Fibroblast of lung (primary cell): Measurements from ENCODE around the gene B4GAT1. TPM values are rescaled to one million over a fixed set of nuclear protein-coding genes. Genes with fewer than 3 reads are reported as not detected.
A peak's percentile ranks its signal among the peaks of the same experiment; 100 is the strongest.

Source experiments
- DNase-seq, 2 donors: peaks; one replicate each; pipeline versions ENCODE4 v3.0.0 to v3.0.0-alpha.2; 2010; ENCODE audit warnings: low read depth in 2 of 2
- H2AFZ ChIP-seq: 2 replicates; pipeline ENCODE4 v1.5.1; 2012; ENCODE audit warnings: low read length, control low read depth, inconsistent platforms
- H3K27ac ChIP-seq: 2 replicates; pipeline ENCODE4 v1.5.1; 2011; ENCODE audit warnings: low read length, control low read depth; ENCODE audit not compliant: insufficient read depth
- H3K27me3 ChIP-seq: 2 replicates; pipeline ENCODE4 v1.5.1; 2011; ENCODE audit warnings: mild to moderate bottlenecking, low read length; ENCODE audit not compliant: control insufficient read depth, insufficient read depth
- H3K36me3 ChIP-seq: 2 replicates; pipeline ENCODE4 v1.5.1; 2011; ENCODE audit warnings: low read length; ENCODE audit not compliant: control insufficient read depth, insufficient read depth
- H3K4me1 ChIP-seq: 2 replicates; pipeline ENCODE4 v1.5.1; 2011; ENCODE audit warnings: low read length; ENCODE audit not compliant: control insufficient read depth, insufficient read depth; ENCODE audit errors: extremely low read depth
- H3K4me2 ChIP-seq: 2 replicates; pipeline ENCODE4 v1.5.1; 2011; ENCODE audit warnings: low read length, control low read depth; ENCODE audit not compliant: insufficient read depth; ENCODE audit errors: extremely low read depth
- H3K4me3 ChIP-seq, 4 experiments: fragments of 200-600 bp in 1 of 4; sonication (generic) in 1 of 4; replicated peaks in 1 of 4; 2 replicates each; pipeline ENCODE4 v1.5.1; 2011 to 2016; ENCODE audit warnings: low read length in 4 of 4, low read depth in 3 of 4, mild to moderate bottlenecking in 3 of 4, control low read depth in 2 of 4, inconsistent platforms in 1 of 4, mixed read lengths in 1 of 4; ENCODE audit not compliant: insufficient read depth in 1 of 4; ENCODE audit errors: control extremely low read depth in 1 of 4
- H3K79me2 ChIP-seq: 2 replicates; pipeline ENCODE4 v1.5.1; 2012; ENCODE audit warnings: mild to moderate bottlenecking, low read length, inconsistent platforms; ENCODE audit not compliant: control insufficient read depth, insufficient read depth
- H3K9ac ChIP-seq: 2 replicates; pipeline ENCODE4 v1.5.1; 2011; ENCODE audit warnings: mild to moderate bottlenecking, low read length, control low read depth; ENCODE audit not compliant: insufficient read depth
- H3K9me3 ChIP-seq: 2 replicates; pipeline ENCODE4 v1.5.1; 2012; ENCODE audit warnings: low read depth, low read length; ENCODE audit not compliant: control insufficient read depth, insufficient read depth
- H4K20me1 ChIP-seq: 2 replicates; pipeline ENCODE4 v1.5.1; 2011; ENCODE audit warnings: low read length; ENCODE audit not compliant: control insufficient read depth, insufficient read depth; ENCODE audit errors: extremely low read depth
- EZH2 ChIP-seq: IDR thresholded peaks from 2 replicates; pipeline ENCODE4 v1.5.1; 2012; ENCODE audit warnings: low read length, control low read depth, mild to moderate bottlenecking; ENCODE audit errors: missing control alignments
- polyA plus RNA-seq, 2 donors: library from polyadenylated mRNA; depleted of rRNA in 1 of 2; stranded (reverse) in 1 of 2; unstranded in 1 of 2; fragments of >200 nt; gene quantifications; 2 replicates each; pipeline ENCODE4 v1.2.1, GENCODE V29; 2011 to 2012; ENCODE audit warnings: missing spikeins in 1 of 2
- total RNA-seq: library from RNA; depleted of rRNA; stranded (reverse); fragments of >200 nt; gene quantifications from 2 replicates; pipeline ENCODE4 v1.2.1, GENCODE V29; 2014
- TF ChIP-seq, protein P1 (sequence below), 2 donors: IDR thresholded peaks in 1 of 2; conservative IDR thresholded peaks in 1 of 2; 1 replicate in 1 of 2; 2 replicates in 1 of 2; pipeline ENCODE4 v1.5.1; 2011 to 2012; ENCODE audit warnings: low read length in 2 of 2, control low read depth in 1 of 2, inconsistent platforms in 1 of 2, low read depth in 1 of 2, mild to moderate bottlenecking in 1 of 2

The B4GAT1 gene
- total and polyA plus RNA-seq, 2 donors (not counting 1 experiment from before 2014, with no cell fraction given), result 13.1 to 48.9 TPM

DNA sequence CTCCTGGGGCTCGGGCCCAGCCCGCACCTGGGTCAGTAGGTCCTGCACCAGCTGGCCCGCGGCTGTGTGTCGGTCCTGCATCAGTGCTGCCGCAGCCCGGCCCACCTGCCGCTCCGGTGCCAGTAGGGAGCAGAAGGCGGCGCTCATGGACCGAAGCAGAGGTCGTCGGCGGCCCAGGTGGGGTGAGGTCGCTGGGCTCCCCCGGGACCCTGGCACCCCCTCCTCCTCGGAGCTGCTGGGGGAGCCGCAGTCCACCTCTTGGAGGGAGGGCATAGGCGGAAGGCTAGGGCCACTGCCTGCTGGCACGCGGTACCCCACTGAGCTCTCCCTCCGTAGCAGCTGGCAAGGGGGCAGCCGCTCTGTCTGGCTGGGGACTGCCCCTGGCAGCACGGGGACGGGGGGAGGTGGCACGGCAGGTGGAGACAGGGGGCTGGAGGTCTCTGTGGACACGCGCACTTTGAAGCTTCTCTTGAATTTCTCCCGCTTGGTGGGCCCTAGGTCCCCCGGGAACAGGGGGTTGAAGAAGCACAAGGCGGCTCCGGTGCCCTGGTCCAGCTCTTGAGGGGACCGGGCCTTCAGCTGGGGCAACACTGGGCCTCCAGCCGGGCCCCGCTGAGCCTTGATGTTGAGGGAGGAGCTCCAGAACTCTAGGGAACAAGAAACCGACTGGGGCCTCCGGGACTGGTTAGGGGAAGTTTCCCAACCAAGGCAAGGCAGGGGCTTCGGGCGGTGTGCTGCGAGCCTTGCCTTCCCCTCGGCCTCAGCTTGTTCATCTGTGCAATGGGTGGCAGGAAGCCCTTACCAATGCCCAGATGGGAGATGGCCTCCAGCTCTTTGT is 12.6 kb downstream of the B4GAT1 start:
- Histone ChIP-seq H3K27ac (peak overlapping the region; percentile 100), H3K36me3 (peaks cover 46% of the 10 kb centered on the region), H3K79me2 (peaks cover 36% of the 10 kb centered on the region), H4K20me1 (no peaks in the 10 kb centered on the region), H3K4me3 (peak overlapping the region; percentile 74 to 95 (median 83)), H3K9ac (peak overlapping the region; percentile 99), H3K9me3 (no peaks in the 10 kb centered on the region), H3K27me3 (no peaks in the 10 kb centered on the region), H2AFZ (no peak overlapping the region), H3K4me2 (peak overlapping the region; percentile 80), H3K4me1 (peaks cover 36% of the 10 kb centered on the region)
- no peak for DNase-seq
- no peak for TF ChIP-seq EZH2

DNA sequence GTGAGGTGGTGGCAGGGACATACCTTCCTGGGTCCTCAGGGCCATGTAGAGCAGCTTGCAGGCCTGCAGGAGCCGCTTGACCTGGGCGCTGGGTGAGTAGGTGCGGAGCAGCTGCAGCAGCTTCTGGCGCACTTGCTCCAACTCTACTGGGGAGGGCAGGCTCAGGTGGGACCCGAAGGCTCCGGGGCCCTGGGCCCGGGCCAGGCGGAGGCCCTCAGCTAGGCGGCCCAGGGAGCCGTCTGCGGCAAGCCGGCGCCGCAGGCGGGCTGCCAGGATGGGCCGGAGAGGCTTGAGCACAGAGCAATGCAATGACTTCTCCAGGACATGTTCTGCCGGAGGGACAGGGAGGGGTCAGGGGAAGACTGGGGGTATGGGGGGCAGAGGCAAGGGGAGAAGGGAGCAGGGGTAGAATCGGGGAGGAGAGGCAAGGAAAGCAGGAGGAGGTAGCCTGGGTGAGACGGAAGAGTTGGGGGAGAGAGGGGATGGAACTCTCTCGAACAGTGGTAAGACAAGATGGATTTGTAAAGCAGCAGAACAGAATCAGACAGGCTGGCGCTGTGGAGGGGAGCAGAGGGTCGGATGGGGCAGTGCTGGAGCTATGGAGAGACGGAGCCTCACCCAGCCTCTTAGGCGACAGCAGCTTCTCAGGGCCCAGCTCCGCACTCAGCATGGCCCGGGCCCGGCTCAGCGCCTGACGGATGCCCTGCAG is 13.4 kb downstream of the B4GAT1 start:
- Histone ChIP-seq H3K4me1 (peaks cover 35% of the 10 kb centered on the region), H3K27me3 (no peaks in the 10 kb centered on the region), H3K4me3 (peak overlapping the region in 2 of 4 experiments; percentile 90 to 95), H3K36me3 (peaks cover 43% of the 10 kb centered on the region), H2AFZ (no peak overlapping the region), H3K9ac (peak overlapping the region; percentile 99), H4K20me1 (no peaks in the 10 kb centered on the region), H3K9me3 (no peaks in the 10 kb centered on the region), H3K27ac (peak overlapping the region; percentile 43), H3K4me2 (peak overlapping the region; percentile 80), H3K79me2 (peaks cover 36% of the 10 kb centered on the region)
- TF ChIP-seq, protein P1, sequence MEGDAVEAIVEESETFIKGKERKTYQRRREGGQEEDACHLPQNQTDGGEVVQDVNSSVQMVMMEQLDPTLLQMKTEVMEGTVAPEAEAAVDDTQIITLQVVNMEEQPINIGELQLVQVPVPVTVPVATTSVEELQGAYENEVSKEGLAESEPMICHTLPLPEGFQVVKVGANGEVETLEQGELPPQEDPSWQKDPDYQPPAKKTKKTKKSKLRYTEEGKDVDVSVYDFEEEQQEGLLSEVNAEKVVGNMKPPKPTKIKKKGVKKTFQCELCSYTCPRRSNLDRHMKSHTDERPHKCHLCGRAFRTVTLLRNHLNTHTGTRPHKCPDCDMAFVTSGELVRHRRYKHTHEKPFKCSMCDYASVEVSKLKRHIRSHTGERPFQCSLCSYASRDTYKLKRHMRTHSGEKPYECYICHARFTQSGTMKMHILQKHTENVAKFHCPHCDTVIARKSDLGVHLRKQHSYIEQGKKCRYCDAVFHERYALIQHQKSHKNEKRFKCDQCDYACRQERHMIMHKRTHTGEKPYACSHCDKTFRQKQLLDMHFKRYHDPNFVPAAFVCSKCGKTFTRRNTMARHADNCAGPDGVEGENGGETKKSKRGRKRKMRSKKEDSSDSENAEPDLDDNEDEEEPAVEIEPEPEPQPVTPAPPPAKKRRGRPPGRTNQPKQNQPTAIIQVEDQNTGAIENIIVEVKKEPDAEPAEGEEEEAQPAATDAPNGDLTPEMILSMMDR (conservative IDR thresholded peaks at IDR 0.05 in 1 of 2, IDR thresholded peaks at IDR 0.05 in 1 of 2; ENCODE audit: low read depth in 1 of 2, low read length in 2 of 2), result no peak
- TF ChIP-seq EZH2, result no peak
- no peak for DNase-seq

DNA sequence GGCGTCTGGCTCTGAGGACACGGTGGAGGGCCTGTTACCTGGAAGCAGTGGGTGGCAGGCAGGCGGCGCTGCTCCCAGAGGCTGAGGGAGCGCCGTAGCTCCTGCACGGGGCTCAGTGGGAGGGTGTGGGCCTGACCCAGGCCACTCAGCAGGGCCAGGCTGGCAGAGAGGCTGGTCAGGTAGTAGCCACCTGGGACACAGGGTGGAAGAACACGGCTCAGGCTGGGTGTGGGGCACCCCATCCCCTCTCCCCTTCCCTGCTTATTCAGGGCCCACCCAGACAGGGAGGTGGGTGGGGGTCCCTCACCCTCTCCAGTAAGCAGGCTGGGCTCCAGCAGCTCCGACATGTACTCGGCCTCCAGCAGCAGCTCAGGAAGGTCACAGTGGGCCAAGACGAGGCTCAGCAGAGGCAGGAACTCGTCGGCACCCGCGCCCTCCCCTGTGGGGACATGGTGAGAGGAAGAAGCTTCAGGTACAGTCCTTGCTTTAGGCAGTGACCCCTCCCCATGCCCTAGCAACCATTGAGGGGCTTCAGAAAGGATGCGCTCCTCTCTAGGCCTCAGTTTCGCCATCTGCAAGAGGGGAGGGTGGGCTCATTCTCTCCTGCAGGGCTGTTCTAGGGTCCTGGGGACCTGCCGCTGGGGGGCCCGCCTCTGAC is 14.1 kb downstream of the B4GAT1 start:
- H2AFZ ChIP-seq, result no peak overlapping the region
- no peaks in the 10 kb centered on the region for H3K27me3 ChIP-seq
- H3K9me3 ChIP-seq, result no peaks in the 10 kb centered on the region
- no peak for TF ChIP-seq EZH2
- TF ChIP-seq, protein P1 (conservative IDR thresholded peaks at IDR 0.05 in 1 of 2, IDR thresholded peaks at IDR 0.05 in 1 of 2; ENCODE audit: low read depth in 1 of 2, low read length in 2 of 2), result no peak
- peaks cover 33% of the 10 kb centered on the region for H3K4me1 ChIP-seq
- no peak overlapping the region for H3K4me2 ChIP-seq
- H3K79me2 ChIP-seq, result peaks cover 36% of the 10 kb centered on the region
- no peak overlapping the region for H3K27ac ChIP-seq
- H3K36me3 ChIP-seq, result peaks cover 43% of the 10 kb centered on the region
- H3K9ac ChIP-seq, result no peak overlapping the region
- H3K4me3 ChIP-seq, result peak overlapping the region in 1 of 4 experiments; percentile 10
- no peak for DNase-seq
- no peaks in the 10 kb centered on the region for H4K20me1 ChIP-seq
